Effector memory CD8-positive, alpha-beta T cell (primary cell): ENCODE results near the gene GPR141.
"Not testable (repeated sequence)": the region's sequence is repeated elsewhere in the genome, so short reads cannot be mapped to it uniquely, and the experiment has no call there.

Experiments used
- ATAC-seq: fragments of 150-1000 bp; cut with Tn5 transposase; replicated peaks from 2 replicates; pipeline ENCODE4 v1.10.0; 2021; ENCODE audit warnings: mild to moderate bottlenecking, moderate library complexity
- DNase-seq, 3 experiments: peaks; one replicate each; pipeline ENCODE4 v3.0.0; 2021
- H3K27ac Mint-ChIP-seq, 2 donors: one replicate each; pipeline ENCODE4 v1.8.0; 2022; ENCODE audit warnings: mild to moderate bottlenecking in 2 of 2, mixed read lengths in 2 of 2, moderate library complexity in 2 of 2
- H3K27me3 Mint-ChIP-seq, 2 donors: one replicate each; pipeline ENCODE4 v1.8.0; 2022; ENCODE audit warnings: mixed read lengths in 2 of 2
- H3K36me3 Mint-ChIP-seq: one replicate; pipeline ENCODE4 v1.8.0; 2022; ENCODE audit warnings: mild to moderate bottlenecking, moderate library complexity, mixed read lengths; ENCODE audit not compliant: insufficient read depth
- H3K4me1 Mint-ChIP-seq, 2 donors: one replicate each; pipeline ENCODE4 v1.8.0; 2022; ENCODE audit warnings: low read depth in 2 of 2, mixed read lengths in 2 of 2
- H3K4me3 Mint-ChIP-seq, 2 donors: one replicate each; pipeline ENCODE4 v1.8.0; 2022; ENCODE audit warnings: mild to moderate bottlenecking in 2 of 2, mixed read lengths in 2 of 2, moderate library complexity in 2 of 2
- H3K9me3 Mint-ChIP-seq, 2 donors: one replicate each; pipeline ENCODE4 v1.8.0; 2022; ENCODE audit warnings: mixed read lengths in 2 of 2

GPR141 gene

GRCh38 chr7:37698782-37699181, 15.2 kb downstream of the GPR141 start:
- Mint-ChIP-seq H3K27ac (no peak overlapping the region), H3K36me3 (peaks cover 5% of the 10 kb centered on the region), H3K4me1 (peaks cover 6 to 18% of the 10 kb centered on the region in 2 donors), H3K4me3 (no peak overlapping the region), H3K27me3 (peaks cover 5 to 21% of the 10 kb centered on the region in 2 donors), H3K9me3 (no peaks in the 10 kb centered on the region)
- DNase-seq (no peak), ATAC-seq (no peak)

GRCh38 chr7:37701769-37702168, 18.2 kb downstream of the GPR141 start:
- Mint-ChIP-seq H3K27me3 (peaks cover 5 to 9% of the 10 kb centered on the region in 2 donors), H3K27ac (peak overlapping the region in 1 of 2 donors; percentile 14), H3K4me3 (no peak overlapping the region), H3K4me1 (peaks cover 2 to 16% of the 10 kb centered on the region in 2 donors), H3K9me3 (no peaks in the 10 kb centered on the region), H3K36me3 (peaks cover 5% of the 10 kb centered on the region)
- no peak for ATAC-seq
- DNase-seq, result no peak

GRCh38 chr7:37703361-37703760, 19.8 kb downstream of the GPR141 start:
- no peak for DNase-seq
- ATAC-seq, result no peak
- Mint-ChIP-seq H3K36me3 (peaks cover 8% of the 10 kb centered on the region), H3K27ac (peak overlapping the region in 1 of 2 donors; percentile 79), H3K4me1 (peaks cover 2 to 14% of the 10 kb centered on the region in 2 donors), H3K9me3 (no peaks in the 10 kb centered on the region), H3K27me3 (peaks cover 0 to 5% of the 10 kb centered on the region in 2 donors), H3K4me3 (no peak overlapping the region)

- H3K27me3 Mint-ChIP-seq, H3K36me3 Mint-ChIP-seq, H3K4me3 Mint-ChIP-seq, DNase-seq, H3K9me3 Mint-ChIP-seq, ATAC-seq: not testable (repeated sequence)
- Mint-ChIP-seq H3K27ac (peak overlapping the region; percentile 5 to 49), H3K4me1 (peaks cover 2 to 11% of the 10 kb centered on the region in 2 donors)
These were observed 20.8 kb downstream of the GPR141 start for GRCh38 chr7:37704328-37704833.

GRCh38 chr7:37705976-37706375, 22.4 kb downstream of the GPR141 start:
- H3K9me3 Mint-ChIP-seq, result no peaks in the 10 kb centered on the region
- no peak overlapping the region for H3K27ac Mint-ChIP-seq
- peaks cover 2 to 11% of the 10 kb centered on the region in 2 donors for H3K4me1 Mint-ChIP-seq
- no peak overlapping the region for H3K4me3 Mint-ChIP-seq
- peaks cover 8% of the 10 kb centered on the region for H3K36me3 Mint-ChIP-seq
- peaks cover 0 to 5% of the 10 kb centered on the region in 2 donors for H3K27me3 Mint-ChIP-seq
- no peak for DNase-seq
- ATAC-seq, result no peak

GRCh38 chr7:37706804-37707203, 23.2 kb downstream of the GPR141 start:
- no peak for DNase-seq
- H3K27me3 Mint-ChIP-seq, result peaks cover 0 to 5% of the 10 kb centered on the region in 2 donors
- H3K9me3 Mint-ChIP-seq, result no peaks in the 10 kb centered on the region
- H3K4me3 Mint-ChIP-seq, result no peak overlapping the region
- H3K4me1 Mint-ChIP-seq, result peaks cover 2 to 11% of the 10 kb centered on the region in 2 donors
- H3K27ac Mint-ChIP-seq, result peak overlapping the region in 1 of 2 donors; percentile 7
- H3K36me3 Mint-ChIP-seq, result peaks cover 8% of the 10 kb centered on the region
- no peak for ATAC-seq

GRCh38 chr7:37707754-37708485, 24.4 kb downstream of the GPR141 start:
- no peaks in the 10 kb centered on the region for H3K9me3 Mint-ChIP-seq
- no peak overlapping the region for H3K27ac Mint-ChIP-seq
- DNase-seq, result no peak
- H3K27me3 Mint-ChIP-seq, result no peaks in the 10 kb centered on the region
- no peak for ATAC-seq
- peaks cover 2 to 10% of the 10 kb centered on the region in 2 donors for H3K4me1 Mint-ChIP-seq
- H3K36me3 Mint-ChIP-seq, result peaks cover 5% of the 10 kb centered on the region
- H3K4me3 Mint-ChIP-seq, result no peak overlapping the region

- no peak overlapping the region for H3K4me3 Mint-ChIP-seq
- H3K27ac Mint-ChIP-seq, result no peak overlapping the region
- H3K36me3 Mint-ChIP-seq, result peaks cover 3% of the 10 kb centered on the region
- no peaks in the 10 kb centered on the region for H3K27me3 Mint-ChIP-seq
- DNase-seq, result no peak
- no peaks in the 10 kb centered on the region for H3K9me3 Mint-ChIP-seq
- no peak for ATAC-seq
- peaks cover 1 to 8% of the 10 kb centered on the region in 2 donors for H3K4me1 Mint-ChIP-seq
These were observed 26.3 kb downstream of the GPR141 start for GRCh38 chr7:37709631-37710509.

- no peaks in the 10 kb centered on the region for H3K9me3 Mint-ChIP-seq
- peaks cover 5% of the 10 kb centered on the region for H3K36me3 Mint-ChIP-seq
- H3K27ac Mint-ChIP-seq, result no peak overlapping the region
- no peak for DNase-seq
- no peak overlapping the region for H3K4me3 Mint-ChIP-seq
- no peaks in the 10 kb centered on the region for H3K27me3 Mint-ChIP-seq
- H3K4me1 Mint-ChIP-seq, result peaks cover 3 to 4% of the 10 kb centered on the region in 2 donors
- ATAC-seq, result no peak
These were observed 30.0 kb downstream of the GPR141 start for GRCh38 chr7:37713613-37714012.

- ATAC-seq (no peak), DNase-seq (no peak)
- H3K4me1 Mint-ChIP-seq, result peaks cover 3 to 4% of the 10 kb centered on the region in 2 donors
- H3K36me3 Mint-ChIP-seq, result peaks cover 5% of the 10 kb centered on the region
- no peak overlapping the region for H3K4me3 Mint-ChIP-seq
- H3K27ac Mint-ChIP-seq, result no peak overlapping the region
- H3K27me3 Mint-ChIP-seq, result no peaks in the 10 kb centered on the region
- no peaks in the 10 kb centered on the region for H3K9me3 Mint-ChIP-seq
These were observed 31.0 kb downstream of the GPR141 start for GRCh38 chr7:37714606-37715005.

- Mint-ChIP-seq H3K4me3 (no peak overlapping the region), H3K27me3 (no peaks in the 10 kb centered on the region), H3K9me3 (no peaks in the 10 kb centered on the region), H3K36me3 (peaks cover 5% of the 10 kb centered on the region), H3K27ac (no peak overlapping the region), H3K4me1 (peaks cover 3 to 8% of the 10 kb centered on the region in 2 donors)
- ATAC-seq (no peak), DNase-seq (no peak)
These were observed 35.0 kb downstream of the GPR141 start for GRCh38 chr7:37718585-37718984.

GRCh38 chr7:37719077-37719476, 35.5 kb downstream of the GPR141 start:
- H3K36me3 Mint-ChIP-seq, result peaks cover 5% of the 10 kb centered on the region
- H3K27ac Mint-ChIP-seq, result no peak overlapping the region

GRCh38 chr7:37724732-37725131, 41.2 kb downstream of the GPR141 start:
- H3K27ac Mint-ChIP-seq, result no peak overlapping the region
- ATAC-seq (no peak), DNase-seq (no peak)
- no peak overlapping the region for H3K4me3 Mint-ChIP-seq
- no peaks in the 10 kb centered on the region for H3K36me3 Mint-ChIP-seq
- no peaks in the 10 kb centered on the region for H3K9me3 Mint-ChIP-seq
- H3K27me3 Mint-ChIP-seq, result peaks cover 0 to 16% of the 10 kb centered on the region in 2 donors
- peaks cover 10 to 21% of the 10 kb centered on the region in 2 donors for H3K4me1 Mint-ChIP-seq

More at GRCh38 chr7:37719077-37719476, 35.5 kb downstream of the GPR141 start:
- Mint-ChIP-seq H3K27me3 (no peaks in the 10 kb centered on the region), H3K4me1 (peaks cover 2 to 4% of the 10 kb centered on the region in 2 donors), H3K4me3 (no peak overlapping the region), H3K9me3 (no peaks in the 10 kb centered on the region)
- ATAC-seq (no peak), DNase-seq (no peak)
